K562 treated with DMSO at 1 percent for 24 hours (cell line): ENCODE data around the gene TMEM222. TPM values are rescaled to one million over a fixed set of nuclear protein-coding genes. Genes with fewer than 3 reads are reported as not detected.

ENCODE experiments used
- total RNA-seq: library from RNA; unstranded; fragments of 300-600 nt; gene quantifications from 2 replicates; pipeline ENCODE4 v1.2.3, GENCODE V29; 2022; ENCODE audit warnings: low read depth; ENCODE audit not compliant: insufficient read depth

TMEM222 gene
- 64.1 and 64.8 TPM in 2 replicates for total RNA-seq

GRCh38 chr1:27321813-27322568 lies at the start of gene TMEM222:
TMEM222 (plus strand) TSS chr1:27322163; CDS start chr1:27322198, 35 bp downstream.

GRCh38 chr1:27341525-27342252 lies 19.7 kb downstream of the TMEM222 start, which contains the start of gene SYTL1:
SYTL1 (plus strand) TSS chr1:27342022; CDS start chr1:27345335, 3,313 bp downstream.

GRCh38 chr1:27366411-27367159 lies 44.6 kb downstream of the TMEM222 start, which contains the start of gene MAP3K6:
MAP3K6 (minus strand) TSS chr1:27366961; CDS start chr1:27366597, 364 bp downstream.

GRCh38 chr1:27374362-27375086 lies 52.6 kb downstream of the TMEM222 start, which contains the start of gene FCN3:
FCN3 (minus strand) TSS chr1:27374824; CDS start chr1:27374818, 6 bp downstream.

GRCh38 chr1:27383039-27383605 lies 61.2 kb downstream of the TMEM222 start, which contains the start of gene CD164L2:
CD164L2 (minus strand) TSS chr1:27383333; CDS start chr1:27383239, 94 bp downstream.

Other genes starting within 250 kb of the TMEM222 start
- gene SLC9A1, start 167.0 kb upstream of the TMEM222 start, total RNA-seq, result 20.6 and 22.8 TPM in 2 replicates
- gene WDTC1, start 87.5 kb upstream of the TMEM222 start, total RNA-seq, result 67.6 and 72.4 TPM in 2 replicates
- gene SYTL1, start 19.9 kb downstream of the TMEM222 start, total RNA-seq, result 6.8 and 12.6 TPM in 2 replicates
- 19.3 and 22.8 TPM in 2 replicates for gene MAP3K6, start 44.8 kb downstream of the TMEM222 start, total RNA-seq
- not detected in 2 replicates for gene FCN3, start 52.7 kb downstream of the TMEM222 start, total RNA-seq
- 0.96 and 2.4 TPM in 2 replicates for gene CD164L2, start 61.2 kb downstream of the TMEM222 start, total RNA-seq
- 6.8 and 9.2 TPM in 2 replicates for gene GPR3, start 70.5 kb downstream of the TMEM222 start, total RNA-seq
- gene WASF2, start 168.0 kb downstream of the TMEM222 start, total RNA-seq, result 79.7 and 83.0 TPM in 2 replicates